Measurements from ENCODE around the gene SMIM33. TPM values are rescaled to one million over a fixed set of nuclear protein-coding genes. Genes with fewer than 3 reads are reported as not detected.
A peak's percentile ranks its signal among the peaks of the same experiment; 100 is the strongest.

Gene SMIM33
- total RNA-seq, 2 donors from 2014 or later, result not detected

- no peak for DNase-seq (ENCODE audit: low spot score)
- intact Hi-C loops (cut with DNase I), result loop anchor here in 1 of 2 donors (5.0 kb wide), 1 partner anchor 92 kb away; no protein-coding TSS in a partner anchor
These were observed 43.2 kb downstream of the SMIM33 start for GRCh38 chr5:139513852-139514485.

- intact Hi-C loops (cut with DNase I), result loop anchor here in 1 of 2 donors (5.0 kb wide), 1 partner anchor 92 kb away; no protein-coding TSS in a partner anchor
- no peak for DNase-seq (ENCODE audit: low spot score)
These were observed 43.7 kb downstream of the SMIM33 start for GRCh38 chr5:139514486-139514856.

GRCh38 chr5:139517683-139518564 lies 47.1 kb downstream of the SMIM33 start:
- intact Hi-C loops (cut with DNase I), result loop anchor here in 1 of 2 donors (5.0 kb wide), 1 partner anchor 81 kb away; the partner anchor contains the start of gene DNAJC18
- DNase-seq (ENCODE audit: low spot score), result peak; percentile 97

Other genes with a start within 250 kb of the SMIM33 start
- gene MATR3, start 177.3 kb upstream of the SMIM33 start, total RNA-seq, result 100 to 1,000 TPM; 139 to 148 TPM
- gene PAIP2, start 129.2 kb upstream of the SMIM33 start, total RNA-seq, result 10 to 100 TPM; 67.6 to 75.4 TPM
- gene SLC23A1, start 87.7 kb upstream of the SMIM33 start, total RNA-seq, result not detected
- 1 to 10 TPM; 1.0 TPM for gene MZB1, start 81.1 kb upstream of the SMIM33 start, total RNA-seq
- 1 to 10 TPM; 4.4 to 8.9 TPM for gene PROB1, start 75.9 kb upstream of the SMIM33 start, total RNA-seq
- 1 to 10 TPM; 1.9 to 2.6 TPM for gene SPATA24, start 66.9 kb upstream of the SMIM33 start, total RNA-seq
- gene DNAJC18, start 31.5 kb upstream of the SMIM33 start, total RNA-seq, result 10 to 100 TPM; 13.3 to 18.8 TPM
- 10 to 100 TPM; 39.7 to 46.6 TPM for gene ECSCR, start 8.3 kb upstream of the SMIM33 start, total RNA-seq
- gene STING1, start 11.8 kb downstream of the SMIM33 start, total RNA-seq, result 100 to 1,000 TPM in 1 of 2 donors, 10 to 100 TPM in 1; 91.5 to 101 TPM
- gene UBE2D2, start 90.3 kb downstream of the SMIM33 start, total RNA-seq, result 100 to 1,000 TPM; 105 to 132 TPM
- gene CXXC5, start 177.3 kb downstream of the SMIM33 start, total RNA-seq, result 10 to 100 TPM; 48.9 to 49.1 TPM

Data from posterior vena cava (tissue), 2 donors.